Stimulated activated CD8-positive, alpha-beta memory T cell treated with anti-CD3 and anti-CD28 coated beads, Interleukin-4, amount 100 ng/mL, for 4 hours (primary cell): ENCODE measurements around the gene RXFP1.

ENCODE experiments used
- DNase-seq, 2 donors: peaks; one replicate each; pipeline ENCODE4 v3.0.0-alpha.2; 2020; ENCODE audit warnings: low read depth in 2 of 2, low spot score in 1 of 2

Gene RXFP1

DNA sequence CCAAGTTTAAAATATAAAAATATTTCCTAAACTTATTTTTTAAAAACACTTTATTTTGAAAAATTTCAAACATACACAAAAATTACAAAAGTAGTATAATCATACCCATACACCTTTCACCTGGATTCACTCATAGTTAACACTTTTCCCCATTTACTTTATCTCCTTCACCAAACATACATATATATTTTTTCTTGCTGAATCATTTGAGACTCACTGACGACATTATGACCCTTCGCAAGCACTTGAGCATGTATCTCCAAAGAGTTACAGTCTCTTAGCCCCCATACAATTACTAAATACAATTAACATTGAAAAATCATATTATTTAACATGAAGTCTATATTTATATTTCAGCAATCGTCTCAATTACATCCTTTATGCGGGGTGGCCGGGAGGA lies 19.8 kb downstream of the RXFP1 start:
- no peak for DNase-seq

DNA sequence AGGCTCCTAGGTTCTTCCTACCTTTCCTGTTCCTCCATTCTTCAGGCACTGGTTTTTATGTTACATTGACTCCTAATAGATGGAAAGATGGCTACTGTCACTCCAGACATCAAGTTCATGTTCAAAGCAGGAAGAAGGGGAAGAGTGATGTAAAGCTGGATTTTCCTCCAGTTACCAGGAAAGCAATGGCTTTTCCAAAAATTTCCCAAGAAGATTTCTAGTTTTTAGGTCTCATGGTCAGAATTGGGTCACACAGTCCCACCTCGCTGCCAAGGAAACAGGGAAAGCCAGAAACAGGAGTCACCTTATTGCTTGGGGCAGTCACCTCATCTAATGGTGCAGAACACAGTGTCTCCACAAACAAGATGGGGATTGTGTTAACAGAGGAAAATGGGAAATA lies 21.5 kb downstream of the RXFP1 start:
- DNase-seq: no peak

DNA sequence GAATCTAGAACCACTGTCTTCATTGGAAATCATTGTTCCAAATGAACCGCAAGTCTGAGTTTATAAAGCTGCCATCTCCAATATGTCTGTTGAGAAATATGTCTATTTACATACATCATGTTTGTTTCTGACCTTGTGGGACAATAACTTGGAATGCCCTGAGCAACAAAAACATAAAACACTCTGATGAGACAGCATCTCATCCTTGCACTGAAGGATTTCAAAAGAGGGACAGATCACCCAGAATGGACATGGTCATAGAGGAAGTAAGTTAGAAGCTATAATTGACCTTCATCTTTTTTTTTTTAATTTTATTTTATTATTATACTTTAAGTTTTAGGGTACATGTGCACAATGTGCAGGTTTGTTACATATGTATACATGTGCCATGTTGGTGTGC lies 22.5 kb downstream of the RXFP1 start:
- no peak for DNase-seq

DNA sequence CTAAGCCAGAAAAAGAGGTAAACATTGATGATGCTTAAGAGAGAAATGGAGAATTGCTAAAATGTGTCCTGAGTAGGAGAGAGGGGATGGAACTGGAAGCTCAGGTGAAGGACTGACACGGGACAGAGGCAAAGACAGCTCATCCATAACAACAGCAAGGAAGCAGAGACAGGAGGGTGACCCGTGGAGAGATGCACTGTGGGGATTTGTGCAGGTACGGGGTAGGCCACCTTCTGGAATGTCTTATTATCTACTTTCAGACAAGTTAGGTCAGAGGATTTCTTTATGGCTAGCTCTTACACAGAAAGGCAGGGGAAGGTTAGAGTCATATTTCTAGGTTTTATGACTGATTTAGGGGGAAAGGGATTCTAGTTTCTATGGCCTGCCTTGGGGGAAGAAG lies 31.7 kb downstream of the RXFP1 start:
- DNase-seq: no peak

DNA sequence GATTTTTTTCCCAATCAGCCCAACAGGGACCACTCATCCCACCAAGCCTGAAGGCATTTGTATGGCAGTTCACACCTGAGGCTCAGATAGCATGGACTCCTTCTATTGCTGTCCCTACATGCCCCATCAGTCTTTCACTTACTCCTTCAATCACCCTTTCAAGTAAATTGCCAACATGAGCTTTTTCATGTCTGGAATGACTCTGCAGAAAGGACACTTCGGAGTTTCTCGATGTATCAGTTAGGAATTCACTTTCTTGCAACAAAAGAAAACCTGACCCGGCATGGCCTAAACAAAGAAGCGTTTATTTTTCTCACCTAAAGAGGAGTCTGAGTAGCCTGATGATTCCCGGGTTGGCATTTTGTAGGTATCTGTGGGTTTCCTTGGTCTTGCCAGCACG lies 38.6 kb downstream of the RXFP1 start:
- DNase-seq: no peak

DNA sequence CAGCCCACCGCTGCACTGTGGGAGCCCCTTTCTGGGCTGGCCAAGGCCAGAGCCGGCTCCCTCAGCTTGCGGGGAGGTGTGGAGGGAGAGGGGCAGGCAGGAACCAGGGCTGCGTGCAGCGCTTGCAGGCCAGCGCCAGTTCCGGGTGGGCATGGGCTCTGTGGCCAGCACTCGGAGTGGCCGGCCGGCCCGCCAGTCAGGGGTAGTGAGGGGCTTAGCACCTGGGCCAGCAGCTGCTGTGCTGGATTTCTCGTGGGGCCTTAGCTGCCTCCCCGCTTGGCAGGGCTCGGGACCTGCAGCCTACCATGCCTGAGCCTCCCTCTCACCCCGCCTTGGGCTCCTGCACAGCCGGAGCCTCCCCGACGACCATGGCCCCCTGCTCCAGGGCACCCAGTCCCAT lies 45.2 kb downstream of the RXFP1 start:
- no peak for DNase-seq

DNA sequence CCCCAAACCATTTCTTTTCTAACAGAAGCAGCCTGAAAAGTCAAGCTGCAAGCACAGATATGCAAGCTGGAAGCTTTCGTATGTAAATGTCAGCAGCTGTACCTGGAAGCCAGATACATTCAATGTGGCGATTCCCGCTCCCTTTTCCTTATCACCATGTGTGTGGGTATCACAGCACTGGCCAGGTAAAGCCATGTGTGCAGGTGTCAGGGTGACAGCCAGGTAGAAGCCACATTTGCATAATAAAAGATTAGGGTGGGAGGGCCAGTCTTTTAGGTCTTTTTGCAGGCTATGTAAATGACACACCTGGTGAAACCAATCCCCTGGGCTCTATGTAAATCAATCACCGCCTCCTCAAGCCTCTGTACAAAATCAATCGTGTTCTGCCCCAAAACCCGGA lies 50.1 kb downstream of the RXFP1 start:
- DNase-seq: no peak

DNA sequence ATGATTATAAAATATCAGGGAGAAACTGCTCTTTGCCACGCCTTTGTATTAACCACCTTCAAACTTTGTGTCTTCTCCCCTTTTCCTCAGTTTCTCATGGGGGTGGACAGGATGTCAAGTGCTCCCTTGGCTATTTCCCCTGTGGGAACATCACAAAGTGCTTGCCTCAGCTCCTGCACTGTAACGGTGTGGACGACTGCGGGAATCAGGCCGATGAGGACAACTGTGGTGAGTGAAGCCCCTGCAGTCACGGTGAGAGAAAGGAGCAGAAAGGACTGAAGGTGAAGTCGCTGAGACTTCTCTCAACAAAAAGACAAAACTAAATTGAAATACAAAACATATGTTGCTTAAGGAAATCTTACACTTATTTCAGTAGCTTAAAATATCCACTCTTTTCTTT lies 50.9 kb downstream of the RXFP1 start:
- DNase-seq: no peak

DNA sequence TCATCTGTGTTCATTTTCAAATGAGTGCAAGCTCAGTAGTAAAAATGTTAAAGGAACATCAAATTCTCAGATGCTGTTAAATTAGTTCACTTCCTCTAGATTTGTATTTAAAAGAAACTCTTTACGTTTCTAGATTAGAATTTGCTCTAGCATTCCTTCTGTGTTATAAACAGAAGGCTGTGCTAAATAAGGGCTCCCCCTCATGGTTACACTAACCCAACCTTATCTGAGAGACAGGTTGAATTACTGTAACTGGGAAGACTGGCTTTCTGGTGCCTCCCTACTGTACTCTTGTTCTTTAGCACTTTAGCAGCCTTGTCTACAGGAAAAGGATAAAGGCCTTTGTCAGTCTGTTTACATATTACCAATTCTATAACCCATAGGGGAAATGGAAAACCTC lies 56.8 kb downstream of the RXFP1 start:
- no peak for DNase-seq

DNA sequence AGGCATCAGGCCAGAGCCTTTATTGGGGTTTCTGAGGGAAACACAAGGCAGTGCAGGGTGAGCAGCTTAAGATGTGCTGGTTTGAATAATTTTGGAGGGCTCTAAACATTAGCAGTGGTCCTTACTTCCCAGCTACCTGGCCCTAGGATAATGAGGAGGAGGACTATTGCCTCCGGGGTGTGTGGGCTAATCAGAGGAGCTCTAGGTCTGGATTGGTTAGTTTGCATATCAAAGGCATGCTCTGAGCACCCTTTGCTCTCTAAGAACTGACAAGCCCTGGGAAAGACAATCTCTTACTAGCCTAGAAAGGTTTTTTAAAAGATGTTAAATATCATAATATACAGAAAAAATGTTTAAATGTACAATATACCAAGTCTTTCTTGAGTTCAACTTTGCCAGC lies 58.4 kb downstream of the RXFP1 start:
- DNase-seq: no peak

DNA sequence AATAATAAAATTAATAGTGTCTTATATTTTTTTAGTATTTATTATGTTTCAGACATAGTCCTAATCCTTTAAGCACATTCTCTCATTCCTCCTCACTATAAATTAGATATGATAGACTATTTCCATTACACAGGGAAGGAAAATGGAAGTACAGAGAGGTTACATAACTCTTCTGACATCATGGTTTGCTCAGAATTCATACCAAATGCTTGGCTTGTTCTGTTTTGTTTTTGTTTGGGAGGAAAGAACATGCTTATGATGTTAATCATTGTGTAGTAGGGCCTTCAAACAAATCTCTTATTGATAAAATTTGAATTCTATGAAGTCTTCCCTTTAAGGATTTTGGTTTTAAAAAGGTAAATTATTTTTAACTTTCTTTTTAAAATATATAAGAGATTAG lies 59.5 kb downstream of the RXFP1 start:
- no peak for DNase-seq

DNA sequence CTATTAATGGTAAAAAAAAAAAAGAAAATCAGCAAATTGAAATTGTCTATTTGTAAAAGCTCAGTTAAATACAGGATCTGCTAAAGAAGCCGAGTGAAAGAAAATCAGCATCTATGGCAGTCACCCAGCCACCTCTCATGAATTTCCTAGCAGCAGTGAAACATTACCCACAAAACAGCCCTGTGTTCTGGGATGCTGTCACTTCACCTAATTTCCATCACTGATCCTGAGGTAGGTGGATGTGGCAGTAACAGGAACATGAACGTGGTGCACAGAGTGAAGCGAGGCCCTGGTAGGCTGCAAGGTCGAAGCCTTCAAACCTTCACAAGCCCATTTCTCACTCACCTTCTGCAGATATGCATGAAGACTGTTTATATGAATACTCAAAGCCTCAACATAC lies 65.2 kb downstream of the RXFP1 start:
- no peak for DNase-seq

DNA sequence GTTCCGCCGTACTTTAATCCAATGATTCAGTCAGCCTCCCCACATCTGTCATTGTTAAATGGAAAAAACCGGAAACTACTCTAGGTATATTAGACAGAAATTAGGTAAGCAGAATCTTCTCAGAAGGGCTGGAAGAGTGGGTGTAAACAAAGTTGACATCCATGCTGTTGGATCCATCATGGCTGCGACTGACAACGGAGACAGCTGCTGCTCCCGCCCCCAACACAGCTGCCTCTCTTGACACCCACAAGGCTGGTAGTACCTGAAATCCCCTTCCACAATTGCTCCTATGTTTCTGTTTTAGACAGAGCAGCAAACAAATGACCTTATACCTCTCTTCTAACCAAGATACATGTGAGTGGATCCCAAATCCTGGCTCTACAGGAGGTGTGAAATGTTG lies 66.6 kb downstream of the RXFP1 start:
- DNase-seq: no peak

DNA sequence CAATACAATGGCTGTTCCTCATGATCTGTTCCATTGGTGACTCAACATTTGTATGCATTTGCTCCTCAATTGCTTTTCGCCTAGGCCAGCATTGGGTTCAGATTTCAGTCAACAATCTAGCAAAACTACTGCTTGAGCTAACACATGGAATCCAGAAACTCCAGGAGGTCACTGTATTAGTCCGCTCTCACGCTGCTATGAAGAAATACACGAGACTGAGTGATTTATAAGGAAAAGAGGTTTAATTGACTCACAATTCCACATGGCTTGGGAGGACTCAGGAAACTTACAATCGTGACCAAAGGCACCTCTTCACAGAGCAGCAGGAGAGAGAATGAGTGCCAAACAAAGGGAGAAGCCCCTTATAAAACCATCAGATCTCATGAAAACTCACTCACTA lies 67.1 kb downstream of the RXFP1 start:
- DNase-seq: no peak

DNA sequence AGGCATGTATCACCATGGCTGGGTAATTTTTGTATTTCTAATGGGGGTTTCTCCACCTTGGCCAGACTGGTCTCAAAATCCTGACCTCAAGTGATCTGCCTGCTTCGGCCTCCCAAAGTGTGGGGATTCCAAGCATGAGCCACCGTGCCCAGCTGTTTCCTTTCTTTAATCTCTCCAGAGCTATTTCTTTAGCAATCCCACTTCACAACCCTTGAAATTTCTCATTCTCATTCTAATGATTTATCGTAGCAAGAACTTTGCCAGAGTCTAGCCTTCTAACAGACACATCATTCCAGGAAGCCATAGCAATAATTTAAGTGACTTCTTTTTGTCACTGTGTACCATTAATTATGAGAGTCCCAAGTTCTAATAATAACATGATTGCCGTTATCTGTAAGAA lies 68.6 kb downstream of the RXFP1 start:
- DNase-seq: no peak

DNA sequence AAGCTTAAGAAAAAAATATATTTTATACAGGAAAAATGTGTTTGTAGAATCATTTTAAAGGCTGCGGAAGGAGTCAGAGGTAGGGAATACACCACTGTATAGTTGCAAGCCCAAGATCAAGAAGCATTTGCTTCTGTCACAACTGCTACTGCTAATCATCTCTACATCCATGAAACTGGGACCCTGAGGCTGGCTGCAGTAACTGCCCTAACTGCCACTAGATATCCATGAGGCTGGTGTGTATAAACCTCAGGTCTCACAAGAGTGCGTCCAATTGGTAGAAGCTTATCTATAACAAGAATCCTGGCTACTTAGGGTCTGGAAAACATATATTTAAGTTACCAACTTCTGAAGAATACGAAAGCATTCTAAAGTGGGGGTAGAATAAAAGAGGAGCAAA lies 69.1 kb downstream of the RXFP1 start:
- DNase-seq: no peak

DNA sequence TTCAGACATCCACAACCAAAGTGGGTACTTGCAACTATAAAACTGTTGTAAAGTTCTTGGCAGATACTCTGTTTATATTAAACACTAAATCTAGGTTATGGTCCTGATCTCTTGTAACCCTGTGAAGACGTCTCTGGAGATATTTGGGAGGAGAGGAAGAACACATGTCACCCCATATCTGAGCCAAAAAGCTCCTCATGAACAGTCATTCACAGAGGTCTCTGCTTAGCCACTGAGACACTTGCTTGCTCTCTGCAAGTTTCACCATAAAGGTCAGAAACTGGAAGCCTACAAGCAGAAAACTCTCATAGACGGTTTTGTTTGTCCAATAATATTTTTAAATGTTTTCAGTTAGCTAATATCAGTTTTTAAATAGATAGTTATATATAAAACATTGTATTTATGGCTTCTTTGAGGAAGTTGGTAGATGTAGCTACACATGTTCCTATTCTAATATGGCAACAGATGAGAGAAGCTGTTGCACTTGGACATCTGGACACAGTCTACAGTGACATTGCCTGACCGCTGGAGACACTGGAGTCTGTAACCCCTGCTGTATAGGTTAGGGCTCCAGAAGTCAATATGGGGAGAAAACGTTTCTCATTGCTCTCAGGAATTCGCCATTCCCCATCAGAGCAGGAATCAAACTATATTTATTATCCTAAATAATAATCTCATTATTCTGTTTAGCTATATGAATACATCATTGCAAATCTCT lies 76.4 kb downstream of the RXFP1 start:
- DNase-seq: no peak

DNA sequence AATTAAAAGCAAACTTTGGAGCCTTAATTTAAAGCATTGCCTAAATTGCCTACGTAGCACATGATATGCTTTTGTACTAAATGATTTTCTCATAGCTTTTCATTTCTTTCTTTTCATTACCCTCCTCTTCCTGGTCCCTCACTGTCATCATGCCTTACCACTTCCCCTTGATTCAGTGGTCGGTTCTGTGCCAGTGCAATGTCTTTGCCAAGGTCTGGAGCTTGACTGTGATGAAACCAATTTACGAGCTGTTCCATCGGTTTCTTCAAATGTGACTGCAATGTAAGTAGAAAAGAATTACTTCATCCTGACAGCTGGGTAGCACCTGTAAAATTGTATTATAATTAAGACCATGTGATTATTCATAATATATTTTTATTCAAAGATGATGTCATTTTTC lies 77.5 kb downstream of the RXFP1 start:
- DNase-seq: no peak

DNA sequence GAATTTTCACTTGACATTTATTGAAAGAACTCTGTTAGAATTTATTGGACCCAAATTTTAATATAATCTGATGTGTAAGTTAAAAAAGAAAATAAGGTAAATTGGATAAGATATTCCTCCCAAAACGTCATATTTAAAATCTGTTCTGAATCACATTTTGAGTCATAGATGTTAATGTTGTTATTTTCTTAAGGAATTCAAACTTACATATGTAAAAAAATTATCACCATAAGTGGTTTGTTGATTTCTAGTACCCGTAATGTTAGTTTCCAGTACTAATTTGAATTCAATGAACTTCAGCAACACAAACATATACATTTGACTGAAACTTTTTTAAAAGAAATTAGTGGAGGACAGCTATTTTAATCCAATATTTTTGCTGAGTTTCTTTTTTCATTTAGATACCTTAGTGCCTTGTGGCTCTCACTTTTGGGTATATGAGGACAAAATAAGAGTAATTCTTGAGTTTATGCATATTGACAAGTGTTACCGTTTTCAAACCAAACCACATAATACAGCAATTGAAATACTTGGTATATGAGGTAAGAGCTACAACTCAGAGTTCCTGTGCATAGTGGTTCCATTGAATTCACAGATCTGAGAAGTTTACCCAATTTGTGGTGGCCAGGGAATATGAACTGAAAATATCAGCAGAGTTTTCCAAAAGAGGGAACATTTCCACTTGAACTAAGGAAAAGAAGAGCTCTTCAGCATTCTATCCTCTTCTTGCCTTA lies 78.2 kb downstream of the RXFP1 start:
- DNase-seq: no peak

DNA sequence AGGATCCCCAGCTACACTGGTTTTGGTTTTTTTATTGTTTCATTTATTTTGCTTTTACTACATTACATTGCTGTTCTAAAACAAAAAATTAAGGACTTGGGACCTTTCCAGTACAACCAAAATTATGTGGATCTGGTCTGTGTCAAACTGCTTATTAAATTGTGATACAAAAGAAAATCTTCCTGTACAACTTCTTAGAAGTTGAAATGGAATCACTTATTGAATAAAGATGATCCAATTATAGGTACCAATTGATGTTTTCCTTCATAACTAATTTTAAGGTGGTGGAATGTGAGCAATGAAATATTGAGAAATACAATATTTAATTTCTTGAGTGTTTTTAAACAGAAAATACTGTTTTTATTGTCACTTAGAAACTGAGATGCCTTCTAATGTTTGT lies 82.7 kb downstream of the RXFP1 start:
- DNase-seq: no peak

DNA sequence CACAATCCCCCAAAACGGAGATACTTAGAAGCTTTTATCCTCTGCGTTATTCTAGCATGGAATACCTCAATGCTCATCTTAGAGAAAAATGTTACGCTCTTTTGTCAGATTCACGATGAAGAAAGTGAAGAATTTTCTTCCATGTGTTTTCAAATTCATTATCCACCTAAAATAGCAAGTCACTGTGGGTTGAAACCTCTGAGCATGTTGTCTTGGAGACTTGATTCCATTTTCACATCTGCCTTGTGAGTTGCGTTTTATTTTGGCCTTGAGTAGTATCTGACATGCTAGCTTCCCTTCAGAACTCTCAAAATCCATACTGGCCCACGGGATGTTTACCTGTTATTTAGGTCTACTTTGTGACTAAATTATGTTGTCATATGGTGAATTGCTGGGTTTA lies 83.7 kb downstream of the RXFP1 start:
- DNase-seq: no peak

DNA sequence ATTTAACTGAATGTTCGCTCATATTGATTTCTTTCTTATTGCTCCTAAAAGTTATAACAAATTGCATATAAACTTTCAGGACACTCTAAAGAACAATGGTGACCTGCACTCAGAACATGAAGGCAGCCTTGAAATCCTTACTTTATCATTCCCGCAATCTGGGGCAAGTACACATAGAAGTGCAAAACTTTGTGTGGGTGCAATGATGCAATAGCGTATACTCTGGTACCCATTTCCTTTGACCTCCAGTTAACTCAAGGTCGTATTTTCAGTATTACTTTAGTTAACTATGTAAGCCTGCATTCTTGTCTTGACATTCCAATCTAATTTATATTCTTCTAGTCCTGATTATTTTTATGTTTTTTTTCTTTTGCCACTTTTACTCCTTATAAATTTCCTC lies 85.3 kb downstream of the RXFP1 start:
- DNase-seq: no peak

DNA sequence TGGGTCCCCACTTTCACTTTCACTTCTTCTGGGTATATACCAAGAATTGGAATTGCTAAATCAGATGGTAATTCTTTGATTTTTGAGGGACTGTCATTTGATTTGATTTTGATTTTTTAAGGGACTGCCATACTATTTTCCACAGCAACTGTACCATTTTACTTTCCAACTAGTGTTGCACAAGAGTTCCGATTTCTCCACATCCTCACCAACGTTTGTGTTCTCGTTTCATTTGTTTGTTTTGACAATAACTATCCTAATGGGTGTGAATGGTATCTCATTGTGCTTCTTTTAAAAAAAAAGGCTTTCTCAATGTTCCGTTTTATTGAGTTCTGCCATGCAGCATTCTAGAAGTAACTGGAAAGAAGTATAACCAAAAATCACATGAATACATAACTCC lies 87.4 kb downstream of the RXFP1 start:
- DNase-seq: no peak
